NCI-H1417 treated with DMSO at 0.1 percent for 48 hours (cell line): ENCODE data around the gene CUL5.
"Not testable (repeated sequence)": the region's sequence is repeated elsewhere in the genome, so short reads cannot be mapped to it uniquely, and the experiment has no call there.

ENCODE experiments used
- DNase-seq: peaks from one replicate; lab custom pipeline; 2025; lab: John Stamatoyannopoulos, UW

CUL5 gene

DNA sequence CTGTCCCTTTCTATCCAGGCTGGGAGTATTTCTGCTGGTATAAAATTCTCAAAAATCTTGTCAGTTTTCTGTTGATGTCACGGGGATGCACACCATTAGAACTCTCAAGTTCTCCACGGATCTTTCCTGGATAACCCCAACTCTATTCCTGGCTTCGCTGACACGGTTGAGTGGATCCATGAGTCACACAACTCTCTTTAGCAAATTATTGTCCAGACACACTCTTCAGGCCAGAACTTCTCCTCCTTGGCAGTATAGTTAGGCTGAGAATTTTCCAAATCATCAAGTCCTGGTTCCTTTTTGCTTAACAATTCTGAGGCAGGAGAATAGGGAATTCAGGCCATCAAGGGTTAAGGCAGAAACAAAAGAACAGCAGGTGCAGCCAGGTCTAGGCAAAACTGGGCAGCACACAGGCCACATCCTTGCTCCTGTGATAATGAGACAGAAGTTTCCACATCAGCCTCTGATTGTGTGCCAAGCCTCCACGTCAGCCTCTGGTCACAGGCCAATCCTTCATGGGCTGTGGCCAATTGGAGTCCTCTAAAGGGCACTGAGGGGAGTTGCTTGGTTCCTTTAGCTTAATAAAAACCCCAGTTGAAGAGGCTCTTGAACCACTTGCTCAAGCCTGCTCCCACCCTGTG is 106.9 kb downstream of the CUL5 start:
- no peak for DNase-seq

DNA sequence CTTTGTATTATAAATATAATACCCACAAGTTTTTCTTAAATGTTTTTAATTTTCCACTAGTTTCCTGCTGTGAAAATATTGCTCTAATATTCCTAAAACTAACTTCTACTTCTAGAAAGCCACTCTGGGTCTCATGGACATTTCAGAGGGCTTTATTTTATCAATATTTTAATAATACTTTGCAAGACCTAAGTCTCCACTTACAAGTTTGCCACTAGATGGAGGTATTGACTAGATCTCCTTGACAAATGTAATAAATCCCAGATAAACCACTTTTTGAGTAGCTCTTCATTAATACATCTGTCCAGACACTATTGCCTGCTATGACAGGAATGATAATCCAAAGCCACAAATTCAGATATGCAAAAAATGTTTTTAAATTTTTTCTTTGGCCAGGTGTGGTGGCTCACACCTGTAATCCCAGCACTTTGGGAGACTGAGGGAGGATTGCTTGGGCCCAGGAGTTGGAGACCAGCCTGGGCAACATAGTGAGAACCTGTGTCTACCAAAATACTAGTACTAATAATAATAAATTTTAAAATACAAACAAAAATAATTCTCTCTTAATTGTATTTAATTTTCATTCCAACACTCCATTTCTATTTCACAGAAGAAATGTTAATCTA is 109.2 kb downstream of the CUL5 start:
- no peak for DNase-seq

DNA sequence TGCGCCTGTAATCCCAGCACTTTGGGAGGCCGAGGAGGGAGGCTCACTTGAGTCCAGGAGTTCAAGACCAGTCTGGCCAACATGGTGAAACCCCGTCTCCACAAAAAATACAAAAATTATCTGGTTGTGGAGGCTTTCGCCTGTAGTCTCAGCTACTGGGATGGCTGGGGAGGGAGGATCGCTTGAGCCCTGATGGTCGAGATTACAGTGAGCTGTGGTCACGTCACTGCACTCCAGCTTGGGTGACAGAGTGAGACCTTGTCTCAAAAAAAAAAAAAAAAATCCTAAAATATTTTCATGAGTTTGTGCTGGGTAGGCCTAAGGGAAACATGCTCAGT is 112.2 kb downstream of the CUL5 start:
- not testable (repeated sequence) for DNase-seq

DNA sequence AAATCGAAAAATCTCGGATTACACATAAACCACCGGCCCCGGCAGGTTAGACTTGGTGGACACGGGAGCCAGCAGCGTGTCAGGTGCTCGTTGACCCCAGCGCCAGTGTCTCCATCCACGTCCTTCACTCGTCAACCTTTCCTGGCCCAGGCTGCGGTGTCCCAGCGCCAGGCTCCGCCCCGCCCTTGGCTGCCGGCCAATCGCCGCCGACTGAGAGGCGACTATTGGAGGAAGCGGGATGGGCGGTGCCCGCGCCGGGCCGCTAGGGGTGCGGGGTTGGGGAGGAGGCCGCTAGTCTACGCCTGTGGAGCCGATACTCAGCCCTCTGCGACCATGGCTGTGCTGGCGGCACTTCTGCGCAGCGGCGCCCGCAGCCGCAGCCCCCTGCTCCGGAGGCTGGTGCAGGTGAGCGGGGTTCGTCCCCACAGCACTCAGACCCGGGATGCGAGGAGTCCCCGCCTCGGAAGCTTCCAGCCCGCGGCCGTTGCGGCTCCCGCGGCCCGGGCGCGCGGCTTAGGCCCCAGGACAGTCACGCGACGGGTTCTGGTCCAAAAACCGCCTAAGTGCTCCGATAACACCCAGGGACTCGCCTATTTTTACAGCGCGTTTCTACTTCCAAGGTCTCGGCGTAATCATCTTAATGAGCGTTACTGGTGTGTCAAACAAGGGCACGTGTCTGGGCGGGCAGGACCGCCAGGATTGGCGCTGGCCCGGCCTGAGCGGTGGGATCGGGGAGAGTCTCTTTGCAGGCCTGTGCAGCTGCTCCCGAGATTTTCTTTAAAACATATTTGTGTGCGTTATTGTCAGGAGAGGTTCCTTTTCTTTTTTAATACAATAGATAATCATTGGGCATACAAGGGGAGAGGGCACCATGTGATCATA is 112.8 kb downstream of the CUL5 start, which contains the start of gene ACAT1:
TSS of gene ACAT1 (plus strand) at position 294 of the 882 bp plus-strand sequence. CDS start at position 334, 40 bp downstream.
- DNase-seq = peak; percentile 64

DNA sequence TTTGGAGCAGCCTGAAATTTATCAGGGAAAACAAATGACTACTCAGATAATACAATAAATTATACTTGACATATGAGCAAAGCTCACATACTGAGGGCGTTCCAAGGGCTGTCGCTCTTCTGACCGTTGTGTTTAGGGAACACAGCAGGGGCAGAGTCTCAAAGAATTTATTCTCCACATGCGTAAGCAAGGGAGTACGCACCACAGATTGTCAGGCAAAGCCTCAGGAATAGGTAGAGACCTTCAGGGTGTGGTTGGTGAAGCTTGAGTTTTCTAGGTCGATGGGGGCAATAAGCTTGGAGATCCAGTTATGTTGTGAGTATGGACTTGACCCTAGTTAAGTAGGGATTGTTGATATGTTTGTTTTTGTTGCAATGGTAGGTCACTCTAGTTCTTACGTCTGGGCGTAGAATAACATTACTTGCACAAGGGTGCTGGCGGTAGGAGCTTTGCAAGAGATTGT is 113.5 kb downstream of the CUL5 start:
- no peak for DNase-seq

DNA sequence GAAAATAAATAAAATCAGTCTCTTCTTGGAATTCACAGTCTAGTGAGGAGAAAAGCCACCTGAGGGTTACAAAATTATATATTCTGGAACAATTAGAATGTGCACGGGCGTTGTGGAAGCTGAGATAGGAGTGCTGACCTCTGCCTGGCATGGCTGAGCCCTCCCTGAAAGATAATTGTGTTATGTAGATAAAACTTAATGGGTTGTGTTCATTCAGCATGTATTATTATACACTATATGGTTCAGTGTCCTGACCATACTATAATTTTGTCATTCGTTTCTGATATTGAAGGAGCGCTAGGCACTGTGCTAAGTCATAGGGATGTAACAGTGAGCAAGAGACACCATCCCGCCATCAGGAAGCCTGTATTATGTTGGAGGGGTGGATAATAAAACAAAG is 116.4 kb downstream of the CUL5 start:
- DNase-seq = no peak

DNA sequence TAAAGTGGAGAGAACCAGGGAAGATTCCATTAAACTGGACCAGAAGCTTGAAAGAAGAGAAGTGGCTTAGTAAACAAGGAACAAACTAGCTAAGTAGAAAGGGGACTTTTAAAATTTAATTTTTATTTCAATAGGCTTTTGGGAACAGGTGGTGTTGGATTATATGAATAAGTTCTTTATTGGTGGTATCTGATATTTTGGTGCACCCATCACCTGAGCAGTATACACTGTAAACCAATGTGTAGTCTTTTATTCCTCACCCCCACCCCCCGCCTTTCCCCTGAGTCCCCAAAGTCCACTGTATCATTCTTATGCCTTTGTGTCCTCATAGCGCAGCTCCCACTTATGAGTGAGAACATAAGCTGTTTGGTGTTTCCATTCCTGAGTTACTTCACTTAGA is 120.1 kb downstream of the CUL5 start:
- DNase-seq = no peak

DNA sequence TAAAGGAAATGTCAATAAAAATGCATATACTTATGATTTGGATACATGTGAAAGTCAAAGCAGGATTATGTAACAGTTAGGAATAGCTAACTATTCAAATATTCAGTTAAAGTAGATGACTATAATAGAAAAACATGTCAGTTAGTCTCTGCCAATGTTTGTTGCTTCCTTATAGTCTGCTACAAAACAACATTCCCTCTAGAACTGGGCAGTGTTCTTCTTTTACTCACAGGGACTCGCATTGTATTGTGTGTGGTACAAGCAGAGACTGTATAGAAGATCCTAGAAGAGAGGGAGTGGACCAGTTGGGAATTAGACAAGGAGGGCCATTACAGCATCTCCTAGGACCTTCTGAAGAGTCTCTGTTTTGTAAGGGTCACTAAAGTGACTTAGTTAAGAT is 123.3 kb downstream of the CUL5 start:
- DNase-seq = no peak

DNA sequence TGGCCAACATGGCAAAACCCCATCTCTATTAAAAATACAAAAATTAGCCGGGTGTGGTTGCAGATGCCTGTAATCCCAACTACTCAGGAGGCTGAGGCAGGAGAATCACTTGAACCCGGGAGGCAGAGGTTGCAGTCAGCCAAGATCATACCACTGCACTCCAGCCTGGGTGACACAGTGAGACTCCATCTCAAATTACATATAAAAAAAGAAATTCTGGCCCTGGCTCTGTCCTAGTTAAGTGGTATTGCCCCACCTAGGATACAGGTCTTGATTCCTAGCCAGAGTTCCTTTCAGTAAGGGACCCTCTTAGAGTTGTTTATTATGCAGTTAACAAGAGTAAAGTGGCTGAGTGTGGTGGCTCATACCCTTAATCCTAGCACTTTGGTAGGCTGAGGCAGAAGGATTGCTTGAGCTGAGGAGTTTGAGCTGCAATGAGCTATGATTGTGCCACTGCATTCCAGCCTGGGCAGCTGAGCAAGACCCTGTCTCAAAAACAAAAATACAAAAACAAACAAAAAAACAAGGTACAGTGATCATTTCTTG is 124.4 kb downstream of the CUL5 start:
- not testable (repeated sequence) for DNase-seq

DNA sequence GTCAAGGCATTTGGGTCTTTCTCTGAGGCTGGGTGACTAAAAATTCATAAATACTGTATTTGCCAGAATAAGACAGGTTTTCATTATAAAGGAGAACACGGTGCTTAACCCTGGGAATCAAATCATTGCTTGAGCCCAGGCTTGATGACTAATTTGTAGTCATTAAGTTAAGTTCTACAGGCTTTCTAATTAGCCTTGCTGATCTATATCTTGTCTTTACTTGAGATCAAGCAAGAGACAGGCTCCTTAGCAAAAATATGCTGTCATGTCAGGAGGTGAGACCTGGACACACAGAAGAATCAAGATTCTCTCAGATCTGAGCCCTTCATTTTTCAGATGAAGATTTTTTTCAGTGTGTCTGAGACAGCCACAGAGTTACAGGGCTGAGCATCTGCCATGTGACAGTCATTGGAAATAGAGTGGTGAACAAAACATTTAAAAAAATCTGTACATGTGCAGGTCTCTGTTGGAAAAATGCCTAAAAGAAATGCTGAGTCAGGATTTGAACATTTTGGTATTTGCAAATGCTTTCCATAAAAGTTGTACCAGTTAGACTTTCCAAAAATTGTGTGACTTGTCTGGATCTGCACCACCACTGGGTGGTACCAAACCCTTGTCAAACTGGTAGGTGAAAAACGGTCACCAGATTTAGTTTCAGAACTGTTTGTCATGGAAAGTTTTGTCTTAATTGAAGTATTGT is 127.3 kb downstream of the CUL5 start:
- no peak for DNase-seq

DNA sequence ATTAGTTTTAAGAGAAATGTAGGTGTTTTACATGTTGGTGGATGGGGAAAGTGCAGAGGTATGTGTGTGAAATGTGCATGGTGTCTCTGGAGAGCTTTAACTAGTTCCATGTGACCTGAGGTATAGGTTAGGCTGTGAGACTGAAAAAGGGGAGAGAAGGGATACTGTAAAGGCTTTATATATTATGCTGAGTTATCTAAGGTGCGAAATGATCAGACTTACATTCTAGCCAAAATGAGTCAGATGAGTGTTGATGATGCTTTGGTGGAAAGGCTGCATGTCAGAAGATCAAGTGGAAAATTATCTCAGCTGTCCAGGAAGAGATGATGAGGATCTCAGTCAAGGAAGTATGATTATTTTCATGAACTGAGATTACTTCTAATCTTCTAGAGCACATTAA is 128.5 kb downstream of the CUL5 start:
- no peak for DNase-seq

DNA sequence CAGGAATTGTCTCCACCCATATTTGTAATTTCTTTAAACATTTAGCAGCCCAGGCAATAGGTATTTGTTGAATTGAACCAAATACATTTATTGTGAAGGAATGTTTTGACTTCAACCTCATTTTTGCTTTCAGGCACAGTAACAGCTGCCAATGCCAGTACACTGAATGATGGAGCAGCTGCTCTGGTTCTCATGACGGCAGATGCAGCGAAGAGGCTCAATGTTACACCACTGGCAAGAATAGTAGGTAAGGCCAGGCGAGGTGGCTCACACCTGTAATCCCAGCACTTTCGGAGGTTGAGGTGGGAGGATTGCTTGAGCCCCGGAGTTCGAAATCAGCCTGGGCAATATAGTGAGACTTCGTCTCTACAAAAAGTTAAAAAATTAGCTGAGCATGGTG is 133.6 kb downstream of the CUL5 start:
- DNase-seq = no peak

DNA sequence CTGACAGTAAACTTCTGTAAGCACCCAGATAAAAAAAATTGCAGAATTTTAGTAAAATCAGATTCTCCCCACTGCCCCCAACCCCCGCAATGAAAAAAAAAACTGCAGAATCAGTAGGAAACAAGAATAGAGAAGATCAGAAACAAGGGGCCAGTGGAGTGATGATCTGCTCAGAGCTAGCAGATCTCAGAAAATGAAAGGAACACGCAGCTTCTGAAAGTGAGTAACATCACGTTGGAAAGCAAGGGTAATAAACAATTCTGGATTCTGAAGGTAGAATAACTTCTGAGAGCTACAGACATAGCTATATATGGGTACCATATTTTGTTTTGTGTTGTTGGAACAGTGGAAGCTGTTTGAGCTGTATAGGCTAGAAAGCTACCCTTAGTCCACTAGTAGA is 135.9 kb downstream of the CUL5 start:
- no peak for DNase-seq

DNA sequence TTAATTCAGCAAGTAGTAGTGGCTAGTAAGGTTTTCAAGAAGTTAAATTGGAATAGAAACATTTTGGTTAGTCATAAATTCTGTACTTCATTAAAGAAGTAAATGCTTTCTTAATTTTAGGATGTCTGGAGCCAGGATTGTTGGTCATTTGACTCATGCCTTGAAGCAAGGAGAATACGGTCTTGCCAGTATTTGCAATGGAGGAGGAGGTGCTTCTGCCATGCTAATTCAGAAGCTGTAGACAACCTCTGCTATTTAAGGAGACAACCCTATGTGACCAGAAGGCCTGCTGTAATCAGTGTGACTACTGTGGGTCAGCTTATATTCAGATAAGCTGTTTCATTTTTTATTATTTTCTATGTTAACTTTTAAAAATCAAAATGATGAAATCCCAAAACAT is 138.5 kb downstream of the CUL5 start:
- no peak for DNase-seq

DNA sequence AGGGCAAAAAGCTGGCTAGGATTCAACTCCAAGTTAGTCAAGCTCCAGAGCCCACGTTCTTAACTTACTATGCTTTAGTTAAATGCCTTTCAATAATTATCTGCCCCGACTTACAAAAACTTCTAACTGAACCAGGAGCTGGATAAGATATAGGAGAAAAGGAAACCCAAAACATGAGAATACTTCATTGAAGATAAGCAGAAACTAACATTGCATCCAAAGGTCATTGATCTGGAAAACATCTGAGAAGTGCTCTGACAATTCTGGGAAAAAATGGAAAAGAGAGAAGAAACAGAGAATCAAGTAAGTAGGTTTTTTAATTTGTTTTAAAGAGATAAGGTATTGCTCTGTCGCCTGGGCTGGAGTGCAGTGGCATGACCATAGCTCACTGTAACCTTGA is 139.9 kb downstream of the CUL5 start:
- DNase-seq = no peak

DNA sequence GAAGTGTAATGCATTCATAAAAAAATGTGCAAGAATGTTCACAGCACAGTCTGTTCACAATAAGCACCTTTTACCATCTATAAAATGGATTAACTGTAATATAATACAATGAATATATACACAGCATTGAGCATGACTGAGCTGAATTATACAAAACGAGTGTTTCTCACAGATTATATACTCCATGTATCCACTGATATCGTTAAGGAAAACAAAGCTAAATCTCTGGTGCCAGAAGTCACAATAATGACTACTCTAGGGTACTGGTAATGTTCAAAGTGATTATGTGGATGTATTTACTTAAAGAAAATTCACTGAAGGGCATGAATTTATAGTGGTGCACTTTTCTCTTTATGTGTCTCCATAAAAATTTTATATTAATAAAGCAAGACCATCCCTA is 145.9 kb downstream of the CUL5 start:
- no peak for DNase-seq
